ENCODE data around the gene CCDC57.

CCDC57 gene

GRCh38 chr17:82241183-82241925, 28.7 kb upstream of the CCDC57 start:
- peak; percentile 86 for DNase-seq (ENCODE audit: low spot score)
- Histone ChIP-seq H3K4me3 (peak overlapping the region; percentile 43), H3K27ac (peak overlapping the region; percentile 72 to 86)
- no peak for TF ChIP-seq CTCF (IDR thresholded peaks at IDR 0.05)

GRCh38 chr17:82240506-82241182, 28.0 kb upstream of the CCDC57 start:
- no peak for TF ChIP-seq CTCF (IDR thresholded peaks at IDR 0.05)
- Histone ChIP-seq H3K4me3 (peak overlapping the region; percentile 43), H3K27ac (peak overlapping the region; percentile 72 to 86)
- peak; percentile 73 for DNase-seq (ENCODE audit: low spot score)

- DNase-seq (ENCODE audit: low spot score): peak; percentile 71
- TF ChIP-seq CTCF (IDR thresholded peaks at IDR 0.05): no peak
- Histone ChIP-seq H3K27ac (peak overlapping the region; percentile 72 to 86), H3K4me3 (no peak overlapping the region)
Measured at GRCh38 chr17:82239926-82240505, 27.4 kb upstream of the CCDC57 start.

GRCh38 chr17:82239401-82239925, 26.8 kb upstream of the CCDC57 start:
- H3K27ac ChIP-seq: peak overlapping the region in 1 of 2 donors; percentile 86
- TF ChIP-seq CTCF (IDR thresholded peaks at IDR 0.05): no peak
- DNase-seq (ENCODE audit: low spot score): no peak
- no peak overlapping the region for H3K4me3 ChIP-seq

GRCh38 chr17:82238472-82239201, 26.0 kb upstream of the CCDC57 start:
- TF ChIP-seq CTCF (IDR thresholded peaks at IDR 0.05): no peak
- DNase-seq (ENCODE audit: low spot score): peak; percentile 77
- Histone ChIP-seq H3K4me3 (peak overlapping the region; percentile 38), H3K27ac (peak overlapping the region; percentile 41 to 86)

- no peak for TF ChIP-seq CTCF (IDR thresholded peaks at IDR 0.05)
- H3K4me3 ChIP-seq: no peak overlapping the region
- peak overlapping the region; percentile 41 to 86 for H3K27ac ChIP-seq
- peak; percentile 74 for DNase-seq (ENCODE audit: low spot score)
Measured at GRCh38 chr17:82237746-82238471, 25.3 kb upstream of the CCDC57 start.

Measured in coronary artery (tissue), 2 donors.